GM18520 (cell line): ENCODE results near the gene CTAGE15.
A peak's percentile ranks its signal among the peaks of the same experiment; 100 is the strongest.
"Not testable (repeated sequence)": the region's sequence is repeated elsewhere in the genome, so short reads cannot be mapped to it uniquely, and the experiment has no call there.

Source experiments
- ATAC-seq: cut with Tn5 transposase; IDR thresholded peaks from one replicate; pipeline ENCODE4 v1.9.1; 2021; ENCODE audit not compliant: unreplicated experiment

CTAGE15 gene

GRCh38 chr7:143571501-143571900 is at the start of gene CTAGE15:
Gene CTAGE15, plus strand, starts transcription at chr7:143571801. Its CDS starts 17 bp downstream, at chr7:143571818.
- ATAC-seq, result not testable (repeated sequence)

GRCh38 chr7:143522309-143522916 is 49.2 kb upstream of the CTAGE15 start:
- not testable (repeated sequence) for ATAC-seq

GRCh38 chr7:143531169-143531926 is 40.3 kb upstream of the CTAGE15 start:
- not testable (repeated sequence) for ATAC-seq

GRCh38 chr7:143531932-143532331 is 39.7 kb upstream of the CTAGE15 start:
- not testable (repeated sequence) for ATAC-seq

GRCh38 chr7:143533213-143533839 is 38.3 kb upstream of the CTAGE15 start:
- not testable (repeated sequence) for ATAC-seq

GRCh38 chr7:143536443-143536842 is 35.2 kb upstream of the CTAGE15 start:
- ATAC-seq, result not testable (repeated sequence)

- not testable (repeated sequence) for ATAC-seq
Measured at GRCh38 chr7:143543288-143544038, 28.1 kb upstream of the CTAGE15 start.

GRCh38 chr7:143555968-143556367 is 15.6 kb upstream of the CTAGE15 start:
- not testable (repeated sequence) for ATAC-seq

GRCh38 chr7:143563306-143563705 is 8.3 kb upstream of the CTAGE15 start:
- ATAC-seq, result not testable (repeated sequence)

- not testable (repeated sequence) for ATAC-seq
Measured at GRCh38 chr7:143566001-143566400, 5.6 kb upstream of the CTAGE15 start.

- ATAC-seq, result not testable (repeated sequence)
Measured at GRCh38 chr7:143588183-143588582, 16.6 kb downstream of the CTAGE15 start.

- not testable (repeated sequence) for ATAC-seq
Measured at GRCh38 chr7:143589897-143590296, 18.3 kb downstream of the CTAGE15 start.

GRCh38 chr7:143598086-143598485 is 26.5 kb downstream of the CTAGE15 start:
- ATAC-seq, result not testable (repeated sequence)

GRCh38 chr7:143603549-143603948 is 31.9 kb downstream of the CTAGE15 start:
- ATAC-seq, result not testable (repeated sequence)

- not testable (repeated sequence) for ATAC-seq
Measured at GRCh38 chr7:143606088-143606487, 34.5 kb downstream of the CTAGE15 start.

- not testable (repeated sequence) for ATAC-seq
Measured at GRCh38 chr7:143615545-143615944, 43.9 kb downstream of the CTAGE15 start.

- not testable (repeated sequence) for ATAC-seq
Measured at GRCh38 chr7:143617204-143617603, 45.6 kb downstream of the CTAGE15 start.

GRCh38 chr7:143620058-143620457 is 48.5 kb downstream of the CTAGE15 start:
- not testable (repeated sequence) for ATAC-seq

- ATAC-seq, result peak; percentile 68
Measured at GRCh38 chr7:143620646-143621045, 49.0 kb downstream of the CTAGE15 start, which contains the start of gene TCAF2. Gene TCAF2, plus strand, starts transcription at chr7:143620974.

GRCh38 chr7:143621175-143621574 is 49.6 kb downstream of the CTAGE15 start:
- peak; percentile 29 for ATAC-seq

- ATAC-seq, result peak; percentile 35
Measured at GRCh38 chr7:143622130-143622529, 50.5 kb downstream of the CTAGE15 start.
